HG02678 (cell line): ENCODE measurements around the gene MANSC4.

Experiments
- ATAC-seq: cut with Tn5 transposase; IDR thresholded peaks from one replicate; pipeline ENCODE4 v1.9.1; 2021; ENCODE audit warnings: mild to moderate bottlenecking, moderate library complexity; ENCODE audit not compliant: unreplicated experiment

The MANSC4 gene

GRCh38 chr12:27779920-27780611, at the start of gene MANSC4, which contains the start of gene KLHL42:
MANSC4 (minus strand) TSS chr12:27780236; CDS start chr12:27771276, 8,960 bp downstream.
KLHL42 (plus strand) TSS chr12:27780233; CDS start chr12:27780331, 98 bp downstream.
- ATAC-seq: peak; percentile 73

- no peak for ATAC-seq
Measured at GRCh38 chr12:27828196-27828595, 48.2 kb upstream of the MANSC4 start.

DNA sequence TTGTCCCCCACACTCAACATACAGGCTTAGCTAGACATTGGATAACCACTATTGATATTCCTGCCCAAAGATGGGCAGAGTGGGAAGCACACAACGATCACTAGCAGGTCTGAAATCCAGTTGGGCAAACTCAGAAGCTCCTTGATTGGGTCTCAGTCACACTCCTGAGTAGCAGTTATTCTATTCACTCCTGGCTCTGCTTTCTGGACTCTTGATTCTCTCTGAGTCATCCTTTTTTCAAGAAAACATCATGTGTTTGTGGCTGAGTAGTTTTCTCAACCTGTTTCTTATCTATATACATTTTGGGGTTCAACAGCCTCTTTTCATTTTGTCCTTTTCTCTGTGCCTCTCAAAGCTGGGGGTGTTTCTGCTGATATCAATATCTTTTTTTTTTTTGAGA, 46.0 kb upstream of the MANSC4 start:
- no peak for ATAC-seq

- peak; percentile 74 for ATAC-seq
Measured at GRCh38 chr12:27824126-27824842, 44.2 kb upstream of the MANSC4 start.

DNA sequence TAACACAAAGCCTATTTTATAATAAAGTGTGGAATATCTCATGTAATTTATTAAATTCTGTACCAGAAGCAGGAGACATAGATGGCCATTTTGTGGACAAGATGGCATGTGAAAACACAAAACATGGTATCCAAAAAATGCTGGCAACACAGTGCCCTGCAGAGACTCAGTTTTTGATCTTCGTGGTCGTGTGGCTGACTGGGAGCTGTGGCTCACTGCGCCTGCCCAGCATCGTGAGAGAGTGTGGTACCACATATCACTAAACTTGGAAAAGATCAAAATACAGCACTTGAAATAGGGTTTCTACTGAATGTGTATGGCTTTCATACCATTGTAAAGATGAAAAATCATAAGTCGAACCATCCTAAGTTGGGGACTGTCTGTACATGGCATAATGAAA, 43.0 kb upstream of the MANSC4 start:
- ATAC-seq: no peak

GRCh38 chr12:27822076-27822712, 42.2 kb upstream of the MANSC4 start:
- ATAC-seq: peak; percentile 58

GRCh38 chr12:27821259-27821973, 41.4 kb upstream of the MANSC4 start:
- peak; percentile 42 for ATAC-seq

DNA sequence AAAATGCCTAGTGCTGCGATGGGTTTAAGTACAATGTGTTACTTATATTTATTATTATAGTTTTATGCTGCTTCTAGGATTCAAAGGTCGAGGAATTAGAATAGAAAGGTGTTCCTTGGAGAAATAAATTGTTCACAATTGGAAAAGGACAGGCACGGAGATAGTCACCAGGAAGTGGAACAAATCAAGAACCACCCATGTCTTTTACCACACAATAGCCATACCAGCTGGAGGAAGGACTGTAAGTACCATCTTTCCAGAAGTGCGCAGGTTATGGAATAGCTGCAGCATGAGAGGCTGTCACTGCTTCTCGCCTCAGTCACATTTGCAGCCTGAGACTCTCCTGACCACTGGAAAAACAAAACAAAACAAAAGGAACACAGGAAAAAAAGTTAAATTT, 40.5 kb upstream of the MANSC4 start:
- ATAC-seq: no peak

DNA sequence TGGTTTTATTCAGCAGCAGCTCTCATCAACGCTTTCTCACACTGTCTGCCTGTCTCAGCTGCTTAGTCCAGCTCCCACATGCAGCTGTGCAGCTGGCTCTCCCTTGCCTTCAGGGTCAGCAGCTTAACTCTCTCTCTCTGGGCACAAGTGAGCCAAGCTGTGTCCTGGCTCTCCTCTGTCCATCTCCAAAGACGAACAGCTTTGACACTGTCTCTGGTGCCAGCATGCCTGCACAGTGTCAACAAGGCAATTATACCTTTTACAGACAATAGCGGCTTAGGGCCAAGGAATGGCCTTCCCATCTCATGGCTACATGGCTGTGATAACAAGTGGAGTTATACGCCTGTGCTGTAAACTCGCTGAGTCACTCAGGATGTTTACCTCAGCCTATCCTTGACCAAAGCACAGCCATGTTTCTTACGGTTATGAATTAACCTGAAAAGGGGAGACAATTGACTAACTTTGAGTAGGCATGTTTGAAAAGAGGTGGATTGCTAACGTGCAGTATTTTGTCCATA, 38.4 kb upstream of the MANSC4 start:
- ATAC-seq: no peak

DNA sequence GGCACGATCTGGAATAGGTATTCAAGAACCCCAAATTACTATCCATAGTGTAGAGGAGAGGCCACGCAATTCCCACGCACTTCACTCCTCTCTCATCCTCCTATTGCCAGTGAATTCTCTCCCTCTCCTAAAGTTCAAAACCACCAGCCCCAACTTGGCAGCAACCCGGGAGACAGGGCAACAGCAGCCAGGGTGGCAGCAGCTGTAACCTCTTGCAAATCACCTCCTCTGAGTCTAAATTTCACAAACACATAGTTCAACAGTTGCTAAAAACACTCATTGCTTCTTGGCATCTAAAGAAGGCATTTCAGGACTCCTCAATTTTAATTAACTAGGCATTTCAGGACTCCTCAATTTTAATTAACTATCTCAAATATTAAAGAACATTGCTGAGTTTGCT, 37.7 kb upstream of the MANSC4 start:
- ATAC-seq: no peak

GRCh38 chr12:27814851-27815591, 35.0 kb upstream of the MANSC4 start:
- no peak for ATAC-seq

DNA sequence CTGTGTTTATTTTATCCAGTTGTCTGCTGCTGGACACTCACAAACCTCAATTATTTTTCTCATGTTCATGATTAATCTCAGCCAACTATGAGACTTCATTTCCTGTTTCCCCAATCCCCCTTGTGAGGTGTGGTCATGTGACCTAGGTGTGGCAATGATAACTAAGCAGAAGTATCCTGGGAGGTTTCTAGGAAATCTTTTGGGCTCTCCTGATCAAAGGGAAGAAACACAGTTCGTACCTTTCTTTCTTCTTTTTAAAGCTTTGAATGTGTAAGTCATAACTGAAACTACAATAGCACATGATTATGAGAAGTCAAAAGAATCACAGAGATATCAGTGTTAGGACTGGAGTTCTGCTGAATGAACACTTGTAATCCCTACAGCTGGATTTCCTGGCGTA, 34.4 kb upstream of the MANSC4 start:
- no peak for ATAC-seq

DNA sequence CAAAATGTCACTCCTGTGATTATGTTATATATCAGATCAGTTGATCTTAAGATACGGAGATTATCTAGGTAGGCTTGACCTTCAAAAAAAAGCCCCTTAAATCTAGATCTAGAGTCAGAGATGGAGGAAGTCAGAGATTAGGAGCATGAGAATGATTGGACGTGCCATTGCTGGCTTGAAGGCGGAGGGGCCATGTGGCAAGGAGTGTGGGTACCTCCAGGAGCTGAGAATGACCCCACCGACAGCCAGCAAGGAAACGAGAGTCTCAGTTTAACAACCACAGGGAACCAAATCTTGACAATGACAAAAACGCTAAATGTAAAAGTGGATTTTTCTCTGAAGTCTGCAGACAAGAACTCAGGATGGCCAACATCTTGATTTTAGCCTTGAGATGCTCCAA, 32.5 kb upstream of the MANSC4 start:
- ATAC-seq: no peak

DNA sequence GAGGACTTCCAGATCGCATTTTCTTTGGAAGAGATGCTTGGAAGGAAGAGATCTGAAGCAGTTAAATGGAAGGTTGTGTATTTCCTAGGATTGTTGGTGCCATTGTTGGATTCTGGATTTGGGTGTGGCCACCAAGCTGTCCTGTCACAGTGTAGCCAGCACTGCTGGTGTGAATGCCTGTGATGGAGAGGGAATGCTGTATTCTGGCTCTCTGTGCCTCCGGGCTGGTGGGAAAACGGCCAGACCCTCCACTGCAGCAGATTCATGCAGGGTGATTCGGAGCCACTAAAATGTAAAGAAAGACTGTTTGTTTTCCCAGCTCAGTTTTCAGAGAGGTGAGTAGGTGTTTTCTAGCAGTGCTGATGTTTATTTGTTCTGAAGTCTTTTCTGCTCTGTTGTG, 30.7 kb upstream of the MANSC4 start:
- ATAC-seq: no peak

DNA sequence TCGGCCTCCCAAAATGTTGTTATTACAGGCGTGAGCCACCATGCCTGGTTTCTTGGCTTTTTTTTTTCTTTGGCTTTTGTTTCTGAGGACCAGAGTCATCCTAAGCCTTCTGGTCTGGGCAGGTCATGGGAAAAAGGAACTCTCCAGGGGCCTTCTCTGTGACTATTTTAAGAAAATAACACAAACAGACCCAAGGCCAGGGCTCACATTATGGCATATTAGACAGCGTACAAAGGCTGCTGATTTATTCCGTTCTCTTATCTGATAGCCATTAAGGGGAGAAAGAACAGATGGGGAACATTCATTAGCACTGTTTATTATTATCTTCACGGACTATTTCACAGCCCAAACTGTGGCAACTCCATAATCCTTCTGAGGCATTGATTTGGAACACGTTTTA, 28.8 kb upstream of the MANSC4 start:
- no peak for ATAC-seq

- ATAC-seq: no peak
Measured at GRCh38 chr12:27807063-27807703, 27.1 kb upstream of the MANSC4 start.

GRCh38 chr12:27806259-27806658, 26.2 kb upstream of the MANSC4 start:
- no peak for ATAC-seq

DNA sequence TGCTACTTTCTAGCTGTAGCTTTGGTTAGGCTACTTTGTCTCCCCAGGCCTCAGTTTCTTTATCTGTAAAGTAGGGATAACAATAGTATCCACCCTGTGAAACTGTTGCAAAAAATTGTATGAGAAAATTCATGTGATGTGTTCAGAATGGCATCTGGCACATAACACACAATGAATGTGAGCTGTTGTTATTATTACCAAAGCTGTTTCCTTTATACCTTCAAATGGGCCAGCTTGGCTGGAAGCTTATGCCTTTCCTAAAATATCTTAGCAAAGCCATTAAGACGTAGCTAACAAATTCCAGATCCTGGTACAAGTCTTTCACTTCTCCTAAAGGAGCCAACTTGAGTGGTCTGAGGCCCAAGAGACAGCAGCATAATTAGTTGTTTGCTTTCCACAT, 25.2 kb upstream of the MANSC4 start:
- ATAC-seq: no peak

DNA sequence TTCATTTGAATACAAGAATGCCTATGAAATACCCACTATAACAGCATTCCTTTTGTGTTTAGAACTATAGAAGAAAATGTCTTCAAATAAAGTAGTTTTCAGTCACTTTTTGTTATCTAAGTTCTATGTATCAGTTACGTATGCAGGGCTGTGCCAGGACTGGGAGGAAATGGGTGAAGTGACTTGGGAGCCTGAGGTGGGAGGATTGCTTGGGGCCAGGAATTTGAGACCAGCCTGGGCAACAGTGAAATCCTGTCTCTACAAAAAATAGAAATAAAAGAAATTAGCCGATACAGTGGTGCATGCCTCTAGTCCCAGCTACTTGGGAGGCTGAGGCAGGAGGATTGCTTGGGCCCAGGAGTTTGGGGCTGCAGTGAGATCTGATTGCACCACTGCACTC, 22.9 kb upstream of the MANSC4 start:
- no peak for ATAC-seq

DNA sequence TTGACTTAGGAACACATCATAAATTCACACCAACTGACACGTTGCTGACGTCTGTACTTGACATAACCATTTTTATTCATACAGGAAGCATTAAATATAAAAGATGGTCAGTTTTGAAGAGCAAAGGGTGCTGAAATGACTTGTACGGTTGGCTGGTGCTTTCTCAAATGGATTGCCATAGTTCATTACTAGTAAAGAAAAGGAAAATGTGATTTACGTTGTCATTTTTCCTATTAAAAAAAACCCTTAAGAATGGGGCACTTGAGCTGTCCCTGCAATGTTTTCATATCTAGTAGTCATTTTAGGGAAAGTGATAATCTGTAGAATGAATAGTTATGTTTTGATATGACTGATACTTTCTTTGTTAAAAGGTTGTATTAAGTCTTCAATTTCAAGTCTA, 22.5 kb upstream of the MANSC4 start:
- ATAC-seq: no peak
